A673 (cell line): ENCODE data around the gene GALNTL6.

ENCODE experiments used
- EZH2 ChIP-seq: fragments of 200-600 bp; sonication (generic); IDR thresholded peaks from 2 replicates; pipeline ENCODE4 v1.6.1; 2017; ENCODE audit warnings: borderline replicate concordance, low read depth, mild to moderate bottlenecking, mixed read lengths, antibody characterized with exemption, low read length; ENCODE audit not compliant: poor library complexity, severe bottlenecking
- TF ChIP-seq, protein P1 (sequence below): fragments of 300-800, 200-600 bp; sonication (generic); conservative IDR thresholded peaks from 2 replicates; pipeline ENCODE4 v1.5.1; 2017; ENCODE audit warnings: low read depth, mild to moderate bottlenecking, antibody characterized with exemption, low read length, moderate library complexity, mixed read lengths

DNA sequence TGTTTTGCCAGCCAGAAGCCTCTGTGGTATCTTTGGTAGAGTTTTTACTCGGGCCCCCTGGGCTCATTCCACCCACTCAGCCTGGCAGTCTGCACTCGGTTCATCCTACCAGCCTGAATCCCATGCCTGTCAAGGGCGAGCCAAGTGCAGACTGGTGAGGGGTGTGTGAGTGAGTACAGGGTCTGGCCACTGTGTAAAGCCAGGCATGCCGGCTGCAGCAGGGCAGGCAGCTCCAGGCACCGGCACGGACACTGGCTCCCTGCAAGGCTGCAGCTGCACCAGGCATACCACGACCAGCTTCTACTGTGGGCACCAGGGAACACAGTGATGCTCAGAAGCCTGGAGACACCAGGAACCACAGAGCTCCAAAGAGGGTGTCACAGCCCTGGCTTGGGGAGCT lies 1161.4 kb downstream of the GALNTL6 start:
- TF ChIP-seq EZH2 = no peak
- TF ChIP-seq, protein P1, sequence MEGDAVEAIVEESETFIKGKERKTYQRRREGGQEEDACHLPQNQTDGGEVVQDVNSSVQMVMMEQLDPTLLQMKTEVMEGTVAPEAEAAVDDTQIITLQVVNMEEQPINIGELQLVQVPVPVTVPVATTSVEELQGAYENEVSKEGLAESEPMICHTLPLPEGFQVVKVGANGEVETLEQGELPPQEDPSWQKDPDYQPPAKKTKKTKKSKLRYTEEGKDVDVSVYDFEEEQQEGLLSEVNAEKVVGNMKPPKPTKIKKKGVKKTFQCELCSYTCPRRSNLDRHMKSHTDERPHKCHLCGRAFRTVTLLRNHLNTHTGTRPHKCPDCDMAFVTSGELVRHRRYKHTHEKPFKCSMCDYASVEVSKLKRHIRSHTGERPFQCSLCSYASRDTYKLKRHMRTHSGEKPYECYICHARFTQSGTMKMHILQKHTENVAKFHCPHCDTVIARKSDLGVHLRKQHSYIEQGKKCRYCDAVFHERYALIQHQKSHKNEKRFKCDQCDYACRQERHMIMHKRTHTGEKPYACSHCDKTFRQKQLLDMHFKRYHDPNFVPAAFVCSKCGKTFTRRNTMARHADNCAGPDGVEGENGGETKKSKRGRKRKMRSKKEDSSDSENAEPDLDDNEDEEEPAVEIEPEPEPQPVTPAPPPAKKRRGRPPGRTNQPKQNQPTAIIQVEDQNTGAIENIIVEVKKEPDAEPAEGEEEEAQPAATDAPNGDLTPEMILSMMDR = no peak
